ENCODE results near the gene TIMM13.

Gene TIMM13

DNA sequence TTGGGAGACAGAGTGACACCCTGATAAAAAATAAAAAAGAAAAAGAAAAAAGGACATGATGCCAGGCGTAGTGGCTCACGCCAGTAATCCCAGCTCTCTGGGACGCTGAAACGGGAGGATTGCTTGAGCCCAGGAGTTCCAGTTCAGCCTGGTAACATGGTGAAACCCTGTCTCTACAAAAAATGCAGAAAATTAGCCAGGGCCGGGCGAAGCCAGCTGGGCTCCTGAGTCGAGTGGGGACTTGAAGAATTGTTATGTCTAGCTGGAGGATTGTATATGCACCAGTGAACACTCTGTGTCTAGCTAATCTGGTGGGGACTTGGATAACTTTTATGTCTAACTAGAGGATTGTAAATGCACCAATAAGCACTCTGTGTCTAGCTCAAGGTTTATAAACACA, 35.0 kb downstream of the TIMM13 start:
- TF ChIP-seq YY1 (IDR thresholded peaks at IDR 0.05; ENCODE audit: low read depth) (no peak), TCF12 (IDR thresholded peaks at IDR 0.05; ENCODE audit: low read depth) (no peak), TEAD4 (IDR thresholded peaks at IDR 0.05) (no peak), EP300 (IDR thresholded peaks at IDR 0.05; ENCODE audit: borderline replicate concordance) (no peak), FOXM1 (IDR thresholded peaks at IDR 0.05; ENCODE audit: borderline replicate concordance, low read depth) (no peak), CEBPB (IDR thresholded peaks at IDR 0.05) (no peak), RAD21 (IDR thresholded peaks at IDR 0.05; ENCODE audit: low read depth) (no peak), TAF1 (IDR thresholded peaks at IDR 0.05; ENCODE audit: low read depth) (no peak), NFIC (IDR thresholded peaks at IDR 0.05) (no peak), CREB1 (IDR thresholded peaks at IDR 0.05; ENCODE audit: low read depth) (no peak), ZBTB7A (IDR thresholded peaks at IDR 0.05; ENCODE audit: low read depth) (no peak), EGR1 (IDR thresholded peaks at IDR 0.05) (no peak)
- TF ChIP-seq, protein P1, sequence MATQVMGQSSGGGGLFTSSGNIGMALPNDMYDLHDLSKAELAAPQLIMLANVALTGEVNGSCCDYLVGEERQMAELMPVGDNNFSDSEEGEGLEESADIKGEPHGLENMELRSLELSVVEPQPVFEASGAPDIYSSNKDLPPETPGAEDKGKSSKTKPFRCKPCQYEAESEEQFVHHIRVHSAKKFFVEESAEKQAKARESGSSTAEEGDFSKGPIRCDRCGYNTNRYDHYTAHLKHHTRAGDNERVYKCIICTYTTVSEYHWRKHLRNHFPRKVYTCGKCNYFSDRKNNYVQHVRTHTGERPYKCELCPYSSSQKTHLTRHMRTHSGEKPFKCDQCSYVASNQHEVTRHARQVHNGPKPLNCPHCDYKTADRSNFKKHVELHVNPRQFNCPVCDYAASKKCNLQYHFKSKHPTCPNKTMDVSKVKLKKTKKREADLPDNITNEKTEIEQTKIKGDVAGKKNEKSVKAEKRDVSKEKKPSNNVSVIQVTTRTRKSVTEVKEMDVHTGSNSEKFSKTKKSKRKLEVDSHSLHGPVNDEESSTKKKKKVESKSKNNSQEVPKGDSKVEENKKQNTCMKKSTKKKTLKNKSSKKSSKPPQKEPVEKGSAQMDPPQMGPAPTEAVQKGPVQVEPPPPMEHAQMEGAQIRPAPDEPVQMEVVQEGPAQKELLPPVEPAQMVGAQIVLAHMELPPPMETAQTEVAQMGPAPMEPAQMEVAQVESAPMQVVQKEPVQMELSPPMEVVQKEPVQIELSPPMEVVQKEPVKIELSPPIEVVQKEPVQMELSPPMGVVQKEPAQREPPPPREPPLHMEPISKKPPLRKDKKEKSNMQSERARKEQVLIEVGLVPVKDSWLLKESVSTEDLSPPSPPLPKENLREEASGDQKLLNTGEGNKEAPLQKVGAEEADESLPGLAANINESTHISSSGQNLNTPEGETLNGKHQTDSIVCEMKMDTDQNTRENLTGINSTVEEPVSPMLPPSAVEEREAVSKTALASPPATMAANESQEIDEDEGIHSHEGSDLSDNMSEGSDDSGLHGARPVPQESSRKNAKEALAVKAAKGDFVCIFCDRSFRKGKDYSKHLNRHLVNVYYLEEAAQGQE (IDR thresholded peaks at IDR 0.05; ENCODE audit: low read depth): no peak
- TF ChIP-seq, protein P2, sequence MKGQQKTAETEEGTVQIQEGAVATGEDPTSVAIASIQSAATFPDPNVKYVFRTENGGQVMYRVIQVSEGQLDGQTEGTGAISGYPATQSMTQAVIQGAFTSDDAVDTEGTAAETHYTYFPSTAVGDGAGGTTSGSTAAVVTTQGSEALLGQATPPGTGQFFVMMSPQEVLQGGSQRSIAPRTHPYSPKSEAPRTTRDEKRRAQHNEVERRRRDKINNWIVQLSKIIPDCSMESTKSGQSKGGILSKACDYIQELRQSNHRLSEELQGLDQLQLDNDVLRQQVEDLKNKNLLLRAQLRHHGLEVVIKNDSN (IDR thresholded peaks at IDR 0.05): no peak
- TF ChIP-seq, protein P3, sequence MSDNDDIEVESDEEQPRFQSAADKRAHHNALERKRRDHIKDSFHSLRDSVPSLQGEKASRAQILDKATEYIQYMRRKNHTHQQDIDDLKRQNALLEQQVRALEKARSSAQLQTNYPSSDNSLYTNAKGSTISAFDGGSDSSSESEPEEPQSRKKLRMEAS (IDR thresholded peaks at IDR 0.05): no peak

GRCh38 chr19:2391118-2391725, 36.2 kb downstream of the TIMM13 start:
- TF ChIP-seq RAD21 (IDR thresholded peaks at IDR 0.05; ENCODE audit: low read depth): peak; percentile 85
- TF ChIP-seq, protein P3 (IDR thresholded peaks at IDR 0.05): peak; percentile 46; the same call in 1 of the 2 replicates
- TF ChIP-seq TAF1 (IDR thresholded peaks at IDR 0.05; ENCODE audit: low read depth): no peak

DNA sequence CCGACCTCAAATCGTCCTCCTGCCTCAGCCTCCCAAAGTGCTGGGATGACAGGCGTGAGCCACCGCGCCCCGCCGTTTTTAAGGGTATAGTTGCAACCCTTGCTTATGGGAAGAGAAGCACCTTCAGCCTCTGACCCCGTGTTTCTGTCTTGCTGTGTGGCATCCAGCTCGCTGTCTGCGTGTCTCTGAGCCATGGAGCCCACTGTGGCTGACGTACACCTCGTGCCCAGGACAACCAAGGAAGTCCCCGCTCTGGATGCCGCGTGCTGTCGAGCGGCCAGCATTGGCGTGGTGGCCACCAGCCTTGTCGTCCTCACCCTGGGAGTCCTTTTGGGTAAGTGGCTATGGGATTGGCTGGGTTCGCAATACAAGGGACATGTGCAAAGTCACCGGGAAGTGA, 37.8 kb downstream of the TIMM13 start:
- TF ChIP-seq YY1 (IDR thresholded peaks at IDR 0.05; ENCODE audit: low read depth): no peak
- TF ChIP-seq, protein P1 (IDR thresholded peaks at IDR 0.05; ENCODE audit: low read depth): no peak
- TF ChIP-seq, protein P2 (IDR thresholded peaks at IDR 0.05): no peak
- no peak for TF ChIP-seq EP300 (IDR thresholded peaks at IDR 0.05; ENCODE audit: borderline replicate concordance)
- no peak for TF ChIP-seq CREB1 (IDR thresholded peaks at IDR 0.05; ENCODE audit: low read depth)
- no peak for TF ChIP-seq CEBPB (IDR thresholded peaks at IDR 0.05)
- TF ChIP-seq FOXM1 (IDR thresholded peaks at IDR 0.05; ENCODE audit: borderline replicate concordance, low read depth): no peak
- TF ChIP-seq TCF12 (IDR thresholded peaks at IDR 0.05; ENCODE audit: low read depth): no peak
- TF ChIP-seq TAF1 (IDR thresholded peaks at IDR 0.05; ENCODE audit: low read depth): no peak
- TF ChIP-seq, protein P3 (IDR thresholded peaks at IDR 0.05): no peak
- TF ChIP-seq NFIC (IDR thresholded peaks at IDR 0.05): no peak
- TF ChIP-seq TEAD4 (IDR thresholded peaks at IDR 0.05): no peak

GRCh38 chr19:2387367-2388288, 39.8 kb downstream of the TIMM13 start:
- TF ChIP-seq ZBTB7A (IDR thresholded peaks at IDR 0.05; ENCODE audit: low read depth): no peak
- TF ChIP-seq EP300 (IDR thresholded peaks at IDR 0.05; ENCODE audit: borderline replicate concordance): no peak
- no peak for TF ChIP-seq TAF1 (IDR thresholded peaks at IDR 0.05; ENCODE audit: low read depth)
- no peak for TF ChIP-seq TCF12 (IDR thresholded peaks at IDR 0.05; ENCODE audit: low read depth)
- no peak for TF ChIP-seq CEBPB (IDR thresholded peaks at IDR 0.05)
- TF ChIP-seq, protein P1 (IDR thresholded peaks at IDR 0.05; ENCODE audit: low read depth): no peak
- TF ChIP-seq, protein P3 (IDR thresholded peaks at IDR 0.05): no peak
- TF ChIP-seq CREB1 (IDR thresholded peaks at IDR 0.05; ENCODE audit: low read depth): no peak
- no peak for TF ChIP-seq FOXM1 (IDR thresholded peaks at IDR 0.05; ENCODE audit: borderline replicate concordance, low read depth)
- TF ChIP-seq TEAD4 (IDR thresholded peaks at IDR 0.05): no peak
- no peak for TF ChIP-seq RAD21 (IDR thresholded peaks at IDR 0.05; ENCODE audit: low read depth)
- TF ChIP-seq, protein P2 (IDR thresholded peaks at IDR 0.05): no peak
- no peak for TF ChIP-seq YY1 (IDR thresholded peaks at IDR 0.05; ENCODE audit: low read depth)
- no peak for TF ChIP-seq EGR1 (IDR thresholded peaks at IDR 0.05)
- no peak for TF ChIP-seq NFIC (IDR thresholded peaks at IDR 0.05)
